ENCODE measurements around the gene SARDH.

SARDH gene, protein sequence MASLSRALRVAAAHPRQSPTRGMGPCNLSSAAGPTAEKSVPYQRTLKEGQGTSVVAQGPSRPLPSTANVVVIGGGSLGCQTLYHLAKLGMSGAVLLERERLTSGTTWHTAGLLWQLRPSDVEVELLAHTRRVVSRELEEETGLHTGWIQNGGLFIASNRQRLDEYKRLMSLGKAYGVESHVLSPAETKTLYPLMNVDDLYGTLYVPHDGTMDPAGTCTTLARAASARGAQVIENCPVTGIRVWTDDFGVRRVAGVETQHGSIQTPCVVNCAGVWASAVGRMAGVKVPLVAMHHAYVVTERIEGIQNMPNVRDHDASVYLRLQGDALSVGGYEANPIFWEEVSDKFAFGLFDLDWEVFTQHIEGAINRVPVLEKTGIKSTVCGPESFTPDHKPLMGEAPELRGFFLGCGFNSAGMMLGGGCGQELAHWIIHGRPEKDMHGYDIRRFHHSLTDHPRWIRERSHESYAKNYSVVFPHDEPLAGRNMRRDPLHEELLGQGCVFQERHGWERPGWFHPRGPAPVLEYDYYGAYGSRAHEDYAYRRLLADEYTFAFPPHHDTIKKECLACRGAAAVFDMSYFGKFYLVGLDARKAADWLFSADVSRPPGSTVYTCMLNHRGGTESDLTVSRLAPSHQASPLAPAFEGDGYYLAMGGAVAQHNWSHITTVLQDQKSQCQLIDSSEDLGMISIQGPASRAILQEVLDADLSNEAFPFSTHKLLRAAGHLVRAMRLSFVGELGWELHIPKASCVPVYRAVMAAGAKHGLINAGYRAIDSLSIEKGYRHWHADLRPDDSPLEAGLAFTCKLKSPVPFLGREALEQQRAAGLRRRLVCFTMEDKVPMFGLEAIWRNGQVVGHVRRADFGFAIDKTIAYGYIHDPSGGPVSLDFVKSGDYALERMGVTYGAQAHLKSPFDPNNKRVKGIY

DNA sequence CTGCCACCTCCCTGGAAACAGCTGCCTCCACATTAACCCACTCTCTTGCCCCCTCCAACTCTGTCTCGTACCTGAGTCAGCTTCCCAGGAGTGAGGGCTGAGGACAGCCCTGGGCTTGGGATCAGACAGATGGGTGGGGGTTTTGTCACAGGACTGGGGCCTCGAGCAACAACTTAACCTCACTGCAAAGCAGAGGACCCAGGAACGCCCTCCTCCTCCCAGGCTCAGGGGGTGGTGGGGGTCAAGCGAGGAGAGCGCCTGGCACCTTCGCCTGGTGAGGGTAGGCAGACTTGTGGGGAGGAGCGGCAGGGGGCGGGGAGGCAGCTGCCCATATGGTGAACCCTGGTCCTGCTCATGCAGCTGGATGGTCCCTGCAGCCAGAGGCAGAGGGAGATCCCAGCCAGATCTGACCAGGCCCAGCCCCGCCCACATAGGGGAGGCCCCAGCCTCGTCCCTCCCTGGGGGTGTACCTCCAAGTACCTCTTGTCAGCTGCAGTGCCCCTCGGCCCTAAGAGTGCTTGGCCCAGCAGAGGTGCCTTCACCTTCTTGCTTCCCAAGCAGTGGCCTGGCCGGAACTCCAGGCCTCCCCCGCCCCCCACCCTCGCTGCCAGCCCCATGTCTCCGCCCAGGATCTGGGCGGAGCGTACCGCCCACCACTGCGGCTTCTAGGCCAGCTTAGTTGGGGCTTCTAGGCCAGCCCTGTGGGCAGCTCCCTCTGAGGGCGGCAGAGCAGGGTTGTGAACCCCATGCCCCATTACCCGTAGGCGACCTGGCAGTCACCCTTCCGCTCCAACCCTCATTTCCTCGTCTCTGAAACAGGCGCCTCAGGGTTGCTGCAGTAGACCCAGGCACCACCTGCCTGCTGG, at the start of gene SARDH:
Gene SARDH (minus strand): TSS at position 579 of the 866 bp plus-strand sequence. CDS start 4,179 bp downstream, outside the sequence.
- ChIA-PET CTCF (interaction anchor here (0.8 to 2.8 kb wide), 5 partner anchors 10 to 256 kb away, joined by 3 to 12 read pairs (median 3); no protein-coding TSS in a partner anchor), POLR2A (no interaction called here)
- DNase-seq (ENCODE audit: extremely low spot score): peak; percentile 82
- TF ChIP-seq, protein P1, sequence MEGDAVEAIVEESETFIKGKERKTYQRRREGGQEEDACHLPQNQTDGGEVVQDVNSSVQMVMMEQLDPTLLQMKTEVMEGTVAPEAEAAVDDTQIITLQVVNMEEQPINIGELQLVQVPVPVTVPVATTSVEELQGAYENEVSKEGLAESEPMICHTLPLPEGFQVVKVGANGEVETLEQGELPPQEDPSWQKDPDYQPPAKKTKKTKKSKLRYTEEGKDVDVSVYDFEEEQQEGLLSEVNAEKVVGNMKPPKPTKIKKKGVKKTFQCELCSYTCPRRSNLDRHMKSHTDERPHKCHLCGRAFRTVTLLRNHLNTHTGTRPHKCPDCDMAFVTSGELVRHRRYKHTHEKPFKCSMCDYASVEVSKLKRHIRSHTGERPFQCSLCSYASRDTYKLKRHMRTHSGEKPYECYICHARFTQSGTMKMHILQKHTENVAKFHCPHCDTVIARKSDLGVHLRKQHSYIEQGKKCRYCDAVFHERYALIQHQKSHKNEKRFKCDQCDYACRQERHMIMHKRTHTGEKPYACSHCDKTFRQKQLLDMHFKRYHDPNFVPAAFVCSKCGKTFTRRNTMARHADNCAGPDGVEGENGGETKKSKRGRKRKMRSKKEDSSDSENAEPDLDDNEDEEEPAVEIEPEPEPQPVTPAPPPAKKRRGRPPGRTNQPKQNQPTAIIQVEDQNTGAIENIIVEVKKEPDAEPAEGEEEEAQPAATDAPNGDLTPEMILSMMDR (IDR thresholded peaks at IDR 0.05; ENCODE audit: control extremely low read depth, extremely low read depth, low read depth, missing control alignments): no peak

DNA sequence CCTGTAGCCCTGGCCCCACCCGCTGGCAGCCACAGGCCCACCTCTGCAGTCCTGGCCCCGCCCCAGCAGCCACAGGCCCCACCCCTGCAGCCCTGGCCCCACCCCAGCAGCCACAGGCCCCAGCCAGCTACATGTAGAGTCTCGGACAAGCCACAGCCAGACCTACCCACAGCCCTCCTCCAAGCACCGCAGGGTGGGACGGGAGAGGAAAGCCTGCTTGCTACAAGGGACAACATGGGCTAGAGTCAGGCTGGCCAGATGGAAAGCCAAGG, 49.5 kb upstream of the SARDH start:
- ChIA-PET CTCF (interaction anchor here (1.4 to 11.3 kb wide), 2 partner anchors 19 to 207 kb away, joined by 3 to 186 read pairs; no protein-coding TSS in a partner anchor), POLR2A (no interaction called here)
- peak; percentile 94 for DNase-seq (ENCODE audit: extremely low spot score)
- TF ChIP-seq, protein P1 (IDR thresholded peaks at IDR 0.05; ENCODE audit: control extremely low read depth, extremely low read depth, low read depth, missing control alignments): no peak

DNA sequence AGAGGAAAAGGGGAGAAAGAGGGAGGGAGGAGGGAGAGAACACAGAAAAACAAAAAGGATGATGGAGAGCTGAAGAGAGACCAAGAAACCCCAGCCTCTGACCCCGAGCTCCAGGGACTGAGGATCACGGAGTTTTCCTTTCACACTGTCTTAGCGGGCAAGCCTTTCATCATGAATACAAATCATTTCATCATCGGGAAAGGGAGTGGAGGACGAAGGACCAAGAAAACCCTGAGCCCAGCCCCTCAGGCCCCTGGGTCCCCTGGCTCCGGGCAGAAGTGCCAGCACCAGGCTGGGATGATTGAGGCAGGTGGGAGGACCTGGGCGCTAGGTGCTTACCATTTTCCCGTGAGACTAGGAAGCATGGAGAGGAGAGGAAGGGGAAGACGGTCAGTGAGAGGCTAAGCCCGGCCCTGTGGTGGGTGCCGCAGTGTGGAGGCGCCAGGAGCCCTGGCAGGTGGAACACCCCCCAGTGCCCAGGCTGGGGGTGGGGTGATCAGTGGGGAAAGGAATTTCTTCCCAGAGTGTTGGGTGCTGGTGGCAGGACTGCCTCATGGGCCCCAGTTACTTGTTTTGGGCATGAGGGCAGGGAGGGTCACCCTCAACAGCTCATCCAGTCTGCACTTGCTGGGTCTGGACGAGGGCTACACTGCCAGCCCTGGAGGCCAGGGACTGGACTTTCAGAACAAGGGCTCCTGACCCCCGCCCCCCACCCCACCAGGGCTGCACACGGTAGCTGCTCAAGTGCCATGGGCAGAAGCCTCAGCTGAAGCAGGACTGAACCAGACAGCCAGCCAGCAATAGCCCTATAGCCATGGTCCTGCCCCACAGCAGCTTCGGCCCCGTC, 49.0 kb upstream of the SARDH start:
- CTCF ChIA-PET: interaction anchor here (1.0 to 11.3 kb wide), 3 partner anchors 18 to 207 kb away, joined by 3 to 186 read pairs (median 3); no protein-coding TSS in a partner anchor
- POLR2A ChIA-PET: no interaction called here
- TF ChIP-seq, protein P1 (IDR thresholded peaks at IDR 0.05; ENCODE audit: control extremely low read depth, extremely low read depth, low read depth, missing control alignments): no peak
- no peak for DNase-seq (ENCODE audit: extremely low spot score)

DNA sequence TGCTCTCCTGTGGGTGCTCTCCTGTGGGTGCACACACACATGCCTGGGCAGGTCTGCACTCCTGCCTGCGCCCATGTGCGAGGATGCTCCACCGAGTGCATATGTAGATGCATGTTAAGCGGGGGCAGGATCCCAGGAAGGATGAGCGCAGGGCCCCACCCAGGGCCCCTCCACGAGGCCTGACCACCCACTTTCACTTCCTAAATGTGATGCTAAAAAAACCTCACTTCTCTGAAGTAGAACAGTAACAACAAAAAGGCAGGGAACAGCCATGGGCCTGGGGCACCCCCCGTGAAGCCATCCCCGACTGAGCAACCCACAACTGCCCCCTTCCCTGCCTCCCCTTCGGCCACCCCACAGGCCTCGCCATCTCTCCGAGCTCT, 48.2 kb upstream of the SARDH start:
- ChIA-PET POLR2A (no interaction called here), CTCF (interaction anchor here (1.0 to 11.3 kb wide), 3 partner anchors 17 to 208 kb away, joined by 3 to 186 read pairs (median 3); no protein-coding TSS in a partner anchor)
- DNase-seq (ENCODE audit: extremely low spot score): peak; percentile 75
- TF ChIP-seq, protein P1 (IDR thresholded peaks at IDR 0.05; ENCODE audit: control extremely low read depth, extremely low read depth, low read depth, missing control alignments): no peak

DNA sequence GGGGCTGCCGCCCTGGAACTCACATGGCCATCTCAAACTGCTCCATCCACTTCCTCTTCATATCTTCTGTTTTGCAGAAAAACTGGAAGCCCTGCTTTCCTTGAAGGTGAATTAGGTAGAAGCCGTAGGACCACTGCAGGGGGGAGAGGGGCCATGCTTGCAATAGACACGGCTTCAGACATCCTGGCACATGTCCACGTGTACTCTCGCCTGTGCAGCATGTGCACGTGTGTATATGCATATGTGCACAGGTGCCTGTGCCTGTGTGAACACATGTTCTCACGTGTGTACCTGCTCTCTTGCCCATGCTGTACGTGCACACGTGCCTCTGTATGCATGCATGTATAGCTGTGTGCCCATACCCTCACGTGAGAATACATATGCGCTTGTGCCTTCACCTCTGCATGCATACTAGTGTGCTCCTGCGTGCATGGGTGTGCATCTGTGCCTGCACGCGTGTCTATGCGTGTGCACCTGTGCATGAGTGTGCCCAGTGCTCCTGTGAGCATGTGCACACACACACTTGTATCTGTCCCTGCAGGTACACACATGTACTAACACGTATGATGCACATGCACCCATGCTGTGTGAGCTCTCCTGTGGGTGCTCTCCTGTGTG, 47.7 kb upstream of the SARDH start:
- POLR2A ChIA-PET: no interaction called here
- TF ChIP-seq, protein P1 (IDR thresholded peaks at IDR 0.05; ENCODE audit: control extremely low read depth, extremely low read depth, low read depth, missing control alignments): no peak
- no peak for DNase-seq (ENCODE audit: extremely low spot score)
- CTCF ChIA-PET: interaction anchor here (11.3 kb wide), 1 partner anchor 208 kb away, joined by 186 read pairs; no protein-coding TSS in a partner anchor
